ENCODE measurements around the gene ATIC. TPM values are rescaled to one million over a fixed set of nuclear protein-coding genes. Genes with fewer than 3 reads are reported as not detected.

The ATIC gene
- total RNA-seq, 2 experiments from 2014 or later, result 143 to 179 TPM

DNA sequence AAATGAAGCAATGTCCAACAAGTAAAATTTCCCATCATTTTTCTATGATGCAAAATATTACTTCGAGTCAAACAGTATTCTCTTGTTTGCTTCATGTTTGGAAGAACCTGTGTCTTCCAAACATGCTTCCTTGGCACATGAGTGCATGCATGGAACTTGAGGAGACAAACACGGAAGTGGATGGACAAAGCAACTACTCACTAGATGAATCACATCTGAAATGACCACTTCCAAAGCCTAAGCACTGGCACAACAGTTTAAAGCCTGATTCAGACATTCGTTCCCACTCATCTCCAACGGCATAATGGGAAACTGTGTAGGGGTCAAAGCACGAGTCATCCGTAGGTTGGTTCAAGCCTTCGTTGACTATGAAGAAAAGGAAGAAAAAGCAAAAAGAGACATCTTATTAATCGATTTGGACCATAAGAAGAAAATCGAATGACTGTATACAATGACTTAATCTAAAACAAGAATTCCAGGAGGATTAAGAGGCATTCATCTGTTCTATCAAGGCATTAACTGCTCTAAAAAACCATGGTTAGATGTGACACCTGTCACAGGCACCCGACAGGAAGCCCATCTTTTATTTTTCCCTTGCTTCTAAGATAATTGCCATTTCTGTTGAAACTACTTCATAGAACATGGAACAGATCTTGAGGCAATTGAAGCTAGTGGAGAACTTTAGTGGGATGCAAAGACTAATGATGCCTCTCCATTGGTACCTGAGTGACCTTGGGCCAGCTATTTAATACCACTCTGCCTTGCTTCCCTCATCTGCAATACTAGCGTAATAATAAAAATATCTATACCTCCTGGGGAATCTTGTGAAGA lies 56.0 kb downstream of the ATIC start:
- Mint-ChIP-seq H3K36me3 (ENCODE audit: low read depth) (peaks cover 15% of the 10 kb centered on the region), H3K27ac (no peak overlapping the region), H3K4me1 (no peaks in the 10 kb centered on the region), H3K4me3 (no peak overlapping the region), H3K27me3 (no peaks in the 10 kb centered on the region), H3K9me3 (no peaks in the 10 kb centered on the region)
- ChIA-PET POLR2A (no interaction called here), CTCF (no interaction called here)
- DNase-seq, result no peak

GRCh38 chr2:215368493-215368809 lies 56.6 kb downstream of the ATIC start:
- Mint-ChIP-seq H3K4me3 (no peak overlapping the region), H3K27me3 (no peaks in the 10 kb centered on the region), H3K4me1 (no peaks in the 10 kb centered on the region), H3K36me3 (ENCODE audit: low read depth) (peaks cover 19% of the 10 kb centered on the region), H3K9me3 (no peaks in the 10 kb centered on the region), H3K27ac (no peak overlapping the region)
- no peak for DNase-seq
- ChIA-PET CTCF (no interaction called here), POLR2A (no interaction called here)

DNA sequence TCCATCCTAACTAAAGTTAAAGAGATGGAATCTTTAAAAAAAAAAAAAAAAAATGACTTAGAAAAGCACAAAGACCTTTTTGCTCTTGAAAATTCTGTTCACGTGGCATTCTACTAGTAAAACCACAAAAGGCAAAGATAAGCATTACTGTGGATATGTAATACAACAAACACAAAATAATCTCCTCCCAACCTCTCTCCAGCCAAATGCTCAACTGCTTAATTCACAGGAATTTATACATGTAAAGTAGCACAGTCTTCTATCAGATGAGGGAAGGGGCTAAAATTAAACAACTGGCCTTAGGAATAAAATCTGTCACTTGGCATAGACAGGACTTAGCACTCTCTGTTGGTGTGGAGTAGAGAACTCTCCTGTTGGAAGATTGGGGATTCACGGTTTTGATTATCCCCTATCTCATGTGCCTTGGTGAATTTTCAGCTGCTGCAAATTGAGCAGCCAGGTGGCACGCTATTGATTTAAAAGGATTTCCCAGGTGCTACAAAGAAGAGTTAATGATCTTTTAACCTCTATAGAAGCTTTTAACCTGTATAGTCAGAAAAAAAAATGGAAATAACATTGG lies 57.4 kb downstream of the ATIC start:
- H3K36me3 Mint-ChIP-seq (ENCODE audit: low read depth), result peaks cover 20% of the 10 kb centered on the region
- CTCF ChIA-PET, result no interaction called here
- DNase-seq, result no peak
- H3K27me3 Mint-ChIP-seq, result no peaks in the 10 kb centered on the region
- no peak overlapping the region for H3K4me3 Mint-ChIP-seq
- POLR2A ChIA-PET, result no interaction called here
- H3K27ac Mint-ChIP-seq, result no peak overlapping the region
- peaks cover 3% of the 10 kb centered on the region for H3K9me3 Mint-ChIP-seq
- no peaks in the 10 kb centered on the region for H3K4me1 Mint-ChIP-seq

DNA sequence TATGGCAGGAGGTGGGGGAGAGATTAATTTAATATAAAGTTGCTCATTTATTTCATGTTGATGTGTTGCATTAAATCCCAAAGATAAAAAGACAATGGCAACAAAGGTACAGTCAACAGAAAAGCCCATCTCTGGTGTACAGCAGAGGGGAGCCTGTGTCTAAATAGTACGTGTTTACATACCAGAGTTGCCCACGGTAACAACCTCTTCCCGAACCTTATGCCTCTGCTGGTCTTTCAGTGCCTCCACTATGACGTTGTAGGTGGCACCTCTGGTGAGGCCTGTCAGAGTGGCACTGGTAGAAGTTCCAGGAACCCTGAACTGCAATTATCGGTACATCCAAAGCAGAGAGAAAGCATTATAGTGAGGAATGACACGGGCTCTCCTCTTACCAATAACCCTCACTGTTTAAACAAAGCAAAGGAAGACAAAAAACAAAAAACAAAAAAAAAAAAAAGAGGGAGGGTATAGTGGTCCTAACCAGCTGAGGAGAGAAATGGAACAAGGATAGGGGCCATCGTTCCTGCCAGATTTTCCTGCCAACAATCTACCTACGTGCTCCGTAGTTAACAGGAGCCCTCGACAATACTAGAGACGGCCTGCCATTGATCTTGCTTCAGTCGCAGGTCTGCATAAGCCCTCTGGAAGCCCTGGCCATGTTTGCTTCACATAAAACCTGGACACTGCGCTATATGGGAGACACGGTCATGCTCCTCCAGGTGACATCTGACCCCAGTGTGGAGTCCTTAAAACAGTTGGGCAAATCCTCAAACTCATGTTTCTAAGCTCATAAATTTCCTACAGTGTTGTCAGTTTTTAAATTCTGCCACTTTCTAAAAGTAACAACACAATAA lies 58.5 kb downstream of the ATIC start:
- ChIA-PET POLR2A (no interaction called here), CTCF (no interaction called here)
- no peak overlapping the region for H3K4me3 Mint-ChIP-seq
- peaks cover 4% of the 10 kb centered on the region for H3K9me3 Mint-ChIP-seq
- H3K36me3 Mint-ChIP-seq (ENCODE audit: low read depth), result peaks cover 28% of the 10 kb centered on the region
- DNase-seq, result no peak
- H3K27ac Mint-ChIP-seq, result no peak overlapping the region
- no peaks in the 10 kb centered on the region for H3K27me3 Mint-ChIP-seq
- no peaks in the 10 kb centered on the region for H3K4me1 Mint-ChIP-seq

GRCh38 chr2:215371915-215372897 lies 60.3 kb downstream of the ATIC start:
- Mint-ChIP-seq H3K27ac (no peak overlapping the region), H3K4me3 (no peak overlapping the region), H3K27me3 (no peaks in the 10 kb centered on the region), H3K36me3 (ENCODE audit: low read depth) (peaks cover 23% of the 10 kb centered on the region), H3K4me1 (no peaks in the 10 kb centered on the region), H3K9me3 (peaks cover 4% of the 10 kb centered on the region)
- DNase-seq, result no peak
- ChIA-PET POLR2A (no interaction called here), CTCF (no interaction called here)

GRCh38 chr2:215372968-215373649 lies 61.2 kb downstream of the ATIC start:
- POLR2A ChIA-PET, result no interaction called here
- DNase-seq, result no peak
- Mint-ChIP-seq H3K27ac (no peak overlapping the region), H3K9me3 (peaks cover 4% of the 10 kb centered on the region), H3K27me3 (no peaks in the 10 kb centered on the region), H3K36me3 (ENCODE audit: low read depth) (peaks cover 20% of the 10 kb centered on the region), H3K4me1 (no peaks in the 10 kb centered on the region), H3K4me3 (no peak overlapping the region)
- CTCF ChIA-PET, result no interaction called here

DNA sequence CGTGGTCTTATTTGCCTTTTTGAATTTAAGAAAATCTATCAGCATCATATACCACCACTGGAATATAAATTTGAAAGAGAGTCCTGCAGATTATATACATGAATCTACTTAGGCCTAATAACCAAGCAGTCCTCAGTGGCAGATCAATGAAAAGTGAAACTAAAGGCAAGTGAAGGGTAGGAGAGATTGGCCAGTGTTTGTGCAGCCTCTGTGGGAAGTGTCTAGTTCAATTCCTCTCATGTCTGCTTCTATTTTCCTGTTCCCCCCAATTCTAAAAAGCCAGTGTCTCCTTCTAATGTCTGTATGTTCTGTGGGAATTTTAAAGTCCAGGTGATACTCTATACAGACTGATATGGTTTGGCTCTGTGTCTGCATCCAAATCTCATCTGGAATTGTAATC lies 62.1 kb downstream of the ATIC start:
- no peak for DNase-seq
- Mint-ChIP-seq H3K36me3 (ENCODE audit: low read depth) (peaks cover 20% of the 10 kb centered on the region), H3K27ac (no peak overlapping the region), H3K27me3 (no peaks in the 10 kb centered on the region), H3K4me3 (no peak overlapping the region), H3K9me3 (peaks cover 4% of the 10 kb centered on the region), H3K4me1 (no peaks in the 10 kb centered on the region)
- ChIA-PET POLR2A (no interaction called here), CTCF (no interaction called here)

DNA sequence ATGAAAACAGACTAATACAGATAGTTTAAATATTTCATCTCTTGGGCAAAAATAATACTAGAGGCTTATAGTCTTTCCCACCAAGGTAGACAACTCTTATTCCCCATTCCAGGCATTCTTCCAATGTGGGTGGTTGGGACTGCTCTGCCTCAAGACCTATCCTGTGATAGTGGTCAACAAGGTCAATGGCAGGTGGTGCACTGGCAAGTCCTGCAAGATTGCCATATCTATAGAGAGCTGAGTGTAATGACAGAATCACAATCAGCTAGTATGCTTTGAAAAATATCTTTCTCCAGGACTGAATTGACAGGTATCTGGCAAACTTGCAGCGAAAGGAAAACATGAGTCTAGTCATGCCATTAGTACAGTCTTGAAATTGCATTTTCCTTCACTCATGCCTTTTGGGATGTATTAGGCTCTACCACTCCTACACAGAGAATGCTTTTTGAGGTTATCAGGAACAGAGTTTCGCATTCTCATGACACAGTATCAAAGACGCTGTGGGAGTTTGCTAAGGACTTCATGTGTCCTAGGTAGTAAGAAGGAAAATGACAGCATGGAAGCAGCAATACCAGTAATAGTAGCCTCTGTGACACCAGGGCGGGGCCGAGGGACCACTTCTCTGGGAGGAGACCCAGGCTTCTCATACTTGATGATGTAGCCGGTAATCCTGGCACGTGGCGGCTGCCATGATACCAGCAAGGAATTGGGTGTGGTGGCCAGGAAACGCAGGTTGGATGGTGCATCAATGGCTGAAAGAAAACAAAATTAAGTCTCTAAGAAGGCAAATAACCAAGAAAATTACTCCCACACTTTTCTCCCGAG lies 63.0 kb downstream of the ATIC start:
- CTCF ChIA-PET, result no interaction called here

DNA sequence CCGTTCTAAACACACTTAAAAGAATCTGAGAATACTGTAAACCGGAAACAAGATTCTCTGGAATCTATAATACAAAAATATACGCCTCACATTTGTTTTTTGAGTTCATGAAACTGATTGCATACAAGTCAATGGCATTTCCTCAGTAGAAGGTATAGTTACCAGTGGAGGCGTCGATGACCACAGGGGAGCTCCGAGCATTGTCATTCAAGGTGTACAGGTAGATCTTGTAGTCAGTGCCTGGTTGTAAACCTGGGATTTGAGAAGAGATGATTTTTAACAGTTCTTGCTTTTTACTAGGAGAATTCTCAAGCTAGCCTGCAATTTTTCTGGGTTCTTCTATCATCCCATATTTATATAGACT lies 63.6 kb downstream of the ATIC start:
- H3K36me3 Mint-ChIP-seq (ENCODE audit: low read depth), result peaks cover 19% of the 10 kb centered on the region
- POLR2A ChIA-PET, result no interaction called here
- no peaks in the 10 kb centered on the region for H3K27me3 Mint-ChIP-seq
- no peak overlapping the region for H3K27ac Mint-ChIP-seq
- no peak overlapping the region for H3K4me3 Mint-ChIP-seq
- H3K9me3 Mint-ChIP-seq, result peaks cover 4% of the 10 kb centered on the region
- CTCF ChIA-PET, result no interaction called here
- DNase-seq, result no peak
- no peaks in the 10 kb centered on the region for H3K4me1 Mint-ChIP-seq

More for the DNA sequence above, 63.0 kb downstream of the ATIC start:
- H3K27me3 Mint-ChIP-seq, result no peaks in the 10 kb centered on the region
- H3K27ac Mint-ChIP-seq, result no peak overlapping the region
- DNase-seq, result no peak
- peaks cover 20% of the 10 kb centered on the region for H3K36me3 Mint-ChIP-seq (ENCODE audit: low read depth)
- no peak overlapping the region for H3K4me3 Mint-ChIP-seq
- H3K4me1 Mint-ChIP-seq, result no peaks in the 10 kb centered on the region
- POLR2A ChIA-PET, result no interaction called here
- peaks cover 4% of the 10 kb centered on the region for H3K9me3 Mint-ChIP-seq

DNA sequence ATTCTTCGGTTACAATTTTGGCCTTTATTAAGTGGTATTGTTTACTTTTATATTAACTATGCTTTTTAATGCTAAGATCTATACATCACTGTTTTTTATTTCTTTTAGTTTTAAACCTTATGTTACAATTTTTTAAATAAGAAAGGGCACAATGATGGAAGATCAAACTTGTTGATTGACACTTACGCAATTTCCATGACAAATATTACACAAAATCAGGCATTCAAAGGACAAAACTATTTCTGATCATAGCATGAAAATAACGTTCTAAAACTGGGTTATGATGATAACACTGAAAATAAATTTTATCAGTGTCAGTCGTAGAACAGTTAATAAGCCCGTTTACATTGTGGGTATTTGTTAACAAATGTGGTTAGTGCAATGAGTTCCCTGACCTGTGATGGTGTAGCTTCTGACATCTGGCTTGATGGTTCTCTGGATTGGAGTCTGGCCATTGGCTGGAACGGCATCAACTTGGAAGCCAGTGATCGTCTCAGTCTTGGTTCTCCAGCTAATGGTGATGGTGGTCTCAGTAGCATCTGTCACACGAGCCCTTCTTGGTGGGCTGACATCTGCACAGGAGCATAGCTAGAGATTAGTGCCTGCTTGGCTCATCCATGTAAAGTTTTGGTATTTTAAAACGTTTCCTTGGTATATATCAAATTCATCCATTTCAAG lies 64.4 kb downstream of the ATIC start:
- Mint-ChIP-seq H3K9me3 (peaks cover 4% of the 10 kb centered on the region), H3K27ac (no peak overlapping the region), H3K4me1 (no peaks in the 10 kb centered on the region), H3K27me3 (no peaks in the 10 kb centered on the region), H3K4me3 (no peak overlapping the region), H3K36me3 (ENCODE audit: low read depth) (peaks cover 16% of the 10 kb centered on the region)
- no peak for DNase-seq
- ChIA-PET POLR2A (no interaction called here), CTCF (interaction anchor here (0.6 to 0.7 kb wide), 2 partner anchors 25 to 106 kb away, joined by 3 to 4 read pairs; no protein-coding TSS in a partner anchor)

DNA sequence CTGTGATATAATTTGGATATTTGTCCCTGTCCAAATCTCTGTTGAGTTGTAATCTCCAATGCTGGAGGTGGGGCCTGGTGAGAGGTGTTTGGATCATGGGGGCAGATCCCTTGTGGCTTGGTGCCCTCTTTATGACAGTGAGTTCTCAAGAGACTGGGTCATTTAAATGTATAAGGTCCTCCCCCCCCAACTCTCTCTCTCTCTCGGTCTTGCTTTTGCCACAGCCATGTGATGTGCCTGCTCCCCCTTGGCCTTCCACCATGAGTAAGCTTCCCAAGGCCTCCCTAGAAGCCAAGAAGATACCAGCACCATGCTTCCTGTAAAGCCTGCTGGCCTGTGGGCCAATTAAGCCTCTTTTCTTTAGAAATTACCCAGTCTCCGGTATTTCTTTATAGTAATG lies 65.4 kb downstream of the ATIC start:
- POLR2A ChIA-PET, result no interaction called here
- no peak for DNase-seq
- Mint-ChIP-seq H3K27ac (no peak overlapping the region), H3K4me3 (no peak overlapping the region), H3K4me1 (no peaks in the 10 kb centered on the region), H3K9me3 (peaks cover 4% of the 10 kb centered on the region), H3K27me3 (no peaks in the 10 kb centered on the region), H3K36me3 (ENCODE audit: low read depth) (peaks cover 16% of the 10 kb centered on the region)
- CTCF ChIA-PET, result interaction anchor here (0.7 kb wide), 1 partner anchor 26 kb away, joined by 4 read pairs; no protein-coding TSS in a partner anchor
